Right forelimb (tissue), 1 donor: ENCODE results near the gene LDLRAD3.
A peak's percentile ranks its signal among the peaks of the same experiment; 100 is the strongest.
"Not testable (repeated sequence)": the region's sequence is repeated elsewhere in the genome, so short reads cannot be mapped to it uniquely, and the experiment has no call there.

Experiments
- DNase-seq: peaks from one replicate; pipeline ENCODE4 v3.0.0-alpha.2; 2018

LDLRAD3 gene

GRCh38 chr11:35943713-35944502 lies at the start of gene LDLRAD3:
LDLRAD3 (plus strand) TSS chr11:35944062; CDS start chr11:35944099, 37 bp downstream.
- peak; percentile 90 for DNase-seq

GRCh38 chr11:35897019-35897418 lies 46.8 kb upstream of the LDLRAD3 start:
- DNase-seq, result no peak

GRCh38 chr11:35902961-35903360 lies 40.9 kb upstream of the LDLRAD3 start:
- DNase-seq, result no peak

GRCh38 chr11:35905646-35906276 lies 38.1 kb upstream of the LDLRAD3 start:
- DNase-seq, result no peak

- no peak for DNase-seq
Measured at GRCh38 chr11:35906277-35906661, 37.6 kb upstream of the LDLRAD3 start.

- DNase-seq, result no peak
Measured at GRCh38 chr11:35906681-35907080, 37.2 kb upstream of the LDLRAD3 start.

- DNase-seq, result no peak
Measured at GRCh38 chr11:35907648-35908431, 36.0 kb upstream of the LDLRAD3 start.

- DNase-seq, result not testable (repeated sequence)
Measured at GRCh38 chr11:35908432-35908771, 35.5 kb upstream of the LDLRAD3 start.

- no peak for DNase-seq
Measured at GRCh38 chr11:35909511-35910265, 34.2 kb upstream of the LDLRAD3 start.

- DNase-seq, result no peak
Measured at GRCh38 chr11:35911013-35911412, 32.8 kb upstream of the LDLRAD3 start.

- no peak for DNase-seq
Measured at GRCh38 chr11:35911616-35912165, 32.2 kb upstream of the LDLRAD3 start.

- DNase-seq, result not testable (repeated sequence)
Measured at GRCh38 chr11:35912436-35912835, 31.4 kb upstream of the LDLRAD3 start.

- no peak for DNase-seq
Measured at GRCh38 chr11:35912883-35913624, 30.8 kb upstream of the LDLRAD3 start.

- no peak for DNase-seq
Measured at GRCh38 chr11:35914816-35915215, 29.0 kb upstream of the LDLRAD3 start.

GRCh38 chr11:35916270-35916669 lies 27.6 kb upstream of the LDLRAD3 start:
- DNase-seq, result no peak

- DNase-seq, result no peak
Measured at GRCh38 chr11:35917676-35918075, 26.2 kb upstream of the LDLRAD3 start.

GRCh38 chr11:35918716-35919115 lies 25.1 kb upstream of the LDLRAD3 start:
- no peak for DNase-seq

GRCh38 chr11:35919244-35919643 lies 24.6 kb upstream of the LDLRAD3 start:
- no peak for DNase-seq

GRCh38 chr11:35923452-35923851 lies 20.4 kb upstream of the LDLRAD3 start:
- DNase-seq, result no peak

- no peak for DNase-seq
Measured at GRCh38 chr11:35924811-35925210, 19.1 kb upstream of the LDLRAD3 start.

GRCh38 chr11:35927104-35927503 lies 16.8 kb upstream of the LDLRAD3 start:
- no peak for DNase-seq

- no peak for DNase-seq
Measured at GRCh38 chr11:35927682-35928081, 16.2 kb upstream of the LDLRAD3 start.
